Erythroblast (primary cell): Measurements from ENCODE around the gene TMEM240.
"Not testable (repeated sequence)": the region's sequence is repeated elsewhere in the genome, so short reads cannot be mapped to it uniquely, and the experiment has no call there.

Experiments
- GATA1 ChIP-seq: IDR thresholded peaks from 2 replicates; pipeline ENCODE4 v1.6.1; 2011; ENCODE audit warnings: low read depth, mild to moderate bottlenecking, control low read depth, low read length, moderate library complexity
- POLR2A ChIP-seq: IDR thresholded peaks from 2 replicates; pipeline ENCODE4 v1.6.1; 2011; ENCODE audit warnings: mild to moderate bottlenecking, low read length

- not testable (repeated sequence) for TF ChIP-seq POLR2A, GATA1
Observed at GRCh38 chr1:1513675-1514074, 26.7 kb downstream of the TMEM240 start.
